GM19023 (cell line): Measurements from ENCODE around the gene DOC2B.
"Not testable (repeated sequence)": the region's sequence is repeated elsewhere in the genome, so short reads cannot be mapped to it uniquely, and the experiment has no call there.

Experiments used
- ATAC-seq: cut with Tn5 transposase; IDR thresholded peaks from one replicate; pipeline ENCODE4 v1.9.1; 2021; ENCODE audit warnings: mild to moderate bottlenecking, moderate library complexity; ENCODE audit not compliant: unreplicated experiment

DOC2B gene

GRCh38 chr17:193426-193810 lies 12.0 kb upstream of the DOC2B start:
- ATAC-seq: no peak

GRCh38 chr17:192666-193425 lies 11.4 kb upstream of the DOC2B start:
- ATAC-seq: no peak

GRCh38 chr17:189444-189843 lies 8.0 kb upstream of the DOC2B start:
- ATAC-seq: no peak

GRCh38 chr17:187130-187529 lies 5.7 kb upstream of the DOC2B start:
- no peak for ATAC-seq

- ATAC-seq: no peak
Observed at GRCh38 chr17:185445-186138, 4.1 kb upstream of the DOC2B start.

GRCh38 chr17:183021-183420 lies 1.6 kb upstream of the DOC2B start:
- no peak for ATAC-seq

- ATAC-seq: no peak
Observed at GRCh38 chr17:182050-182751, 751 bp upstream of the DOC2B start.

- no peak for ATAC-seq
Observed at GRCh38 chr17:180381-181244, 837 bp downstream of the DOC2B start.

- ATAC-seq: no peak
Observed at GRCh38 chr17:179781-180380, 1.6 kb downstream of the DOC2B start.

- ATAC-seq: no peak
Observed at GRCh38 chr17:179066-179432, 2.4 kb downstream of the DOC2B start.

GRCh38 chr17:178292-179065 lies 3.0 kb downstream of the DOC2B start:
- ATAC-seq: no peak

- ATAC-seq: no peak
Observed at GRCh38 chr17:177762-178161, 3.7 kb downstream of the DOC2B start.

GRCh38 chr17:177155-177554 lies 4.3 kb downstream of the DOC2B start:
- no peak for ATAC-seq

- ATAC-seq: no peak
Observed at GRCh38 chr17:173166-173911, 8.1 kb downstream of the DOC2B start.

- no peak for ATAC-seq
Observed at GRCh38 chr17:172401-172800, 9.0 kb downstream of the DOC2B start.

- no peak for ATAC-seq
Observed at GRCh38 chr17:171871-172270, 9.6 kb downstream of the DOC2B start.

GRCh38 chr17:170130-170670 lies 11.2 kb downstream of the DOC2B start:
- ATAC-seq: no peak

- ATAC-seq: not testable (repeated sequence)
Observed at GRCh38 chr17:168614-169013, 12.8 kb downstream of the DOC2B start.

GRCh38 chr17:165939-166338 lies 15.5 kb downstream of the DOC2B start:
- no peak for ATAC-seq
